C4-2B (cell line): ENCODE measurements around the gene GCK.

Experiments used
- H3K27ac ChIP-seq: fragments of 450-650 bp; 2 replicates; pipeline ENCODE4 v1.5.1; 2017
- CTCF ChIP-seq: fragments of 450-650 bp; conservative IDR thresholded peaks from 2 replicates; pipeline ENCODE4 v1.5.1; 2017; ENCODE audit warnings: mild to moderate bottlenecking
- ZFX ChIP-seq: fragments of 450-650 bp; IDR thresholded peaks from 2 replicates; pipeline ENCODE4 v1.6.1; 2017

GCK gene

DNA sequence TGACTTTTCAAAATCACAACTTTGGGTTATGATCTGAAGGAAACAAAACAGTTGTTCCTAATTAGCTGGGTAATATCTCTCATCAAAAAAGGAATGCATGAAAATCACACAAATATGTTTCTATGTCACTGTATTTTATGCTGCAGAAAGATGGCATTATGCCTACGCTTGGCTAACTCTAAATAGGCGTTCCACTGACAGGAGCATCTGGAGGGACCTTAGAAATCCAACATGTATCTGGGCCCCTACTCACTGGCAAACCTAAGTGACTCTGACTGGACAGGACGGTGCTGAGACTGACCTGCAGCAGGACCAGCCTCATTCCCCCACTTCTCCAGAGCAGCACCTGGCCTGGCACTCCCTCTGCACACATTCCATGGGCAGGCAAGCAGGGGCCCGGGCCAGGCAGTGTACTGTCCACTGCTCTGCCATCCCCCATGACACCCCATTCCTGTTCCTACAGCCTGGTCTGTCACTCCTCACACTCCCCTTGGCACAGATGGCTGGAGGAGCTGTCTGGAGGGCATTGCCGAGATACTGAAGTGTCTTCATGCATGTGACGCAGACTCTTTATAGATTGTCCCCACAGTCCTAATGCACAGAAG lies 45.5 kb downstream of the GCK start:
- H3K27ac ChIP-seq, result no peak overlapping the region
- TF ChIP-seq CTCF (no peak), ZFX (no peak)

DNA sequence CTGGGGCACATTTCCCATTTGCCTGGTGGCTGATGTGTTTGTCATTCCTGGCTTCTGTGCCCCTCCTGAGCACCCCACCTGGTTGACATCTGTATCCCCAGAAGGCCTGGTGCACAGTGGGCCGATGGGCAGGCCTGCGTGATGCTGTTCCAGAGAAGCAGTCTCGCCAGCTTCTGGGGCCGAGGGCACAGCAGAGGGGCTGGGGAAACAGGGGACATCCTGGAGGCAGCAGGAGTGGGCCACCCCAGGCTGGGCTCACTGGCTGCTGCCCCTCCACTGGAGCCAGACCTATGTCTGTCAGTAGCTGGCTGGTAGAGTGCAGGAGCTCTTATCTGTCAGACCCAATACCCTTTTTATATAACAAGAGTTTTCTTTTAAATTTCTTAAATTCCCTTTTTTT lies 47.2 kb downstream of the GCK start:
- no peak overlapping the region for H3K27ac ChIP-seq
- no peak for TF ChIP-seq ZFX
- no peak for TF ChIP-seq CTCF

DNA sequence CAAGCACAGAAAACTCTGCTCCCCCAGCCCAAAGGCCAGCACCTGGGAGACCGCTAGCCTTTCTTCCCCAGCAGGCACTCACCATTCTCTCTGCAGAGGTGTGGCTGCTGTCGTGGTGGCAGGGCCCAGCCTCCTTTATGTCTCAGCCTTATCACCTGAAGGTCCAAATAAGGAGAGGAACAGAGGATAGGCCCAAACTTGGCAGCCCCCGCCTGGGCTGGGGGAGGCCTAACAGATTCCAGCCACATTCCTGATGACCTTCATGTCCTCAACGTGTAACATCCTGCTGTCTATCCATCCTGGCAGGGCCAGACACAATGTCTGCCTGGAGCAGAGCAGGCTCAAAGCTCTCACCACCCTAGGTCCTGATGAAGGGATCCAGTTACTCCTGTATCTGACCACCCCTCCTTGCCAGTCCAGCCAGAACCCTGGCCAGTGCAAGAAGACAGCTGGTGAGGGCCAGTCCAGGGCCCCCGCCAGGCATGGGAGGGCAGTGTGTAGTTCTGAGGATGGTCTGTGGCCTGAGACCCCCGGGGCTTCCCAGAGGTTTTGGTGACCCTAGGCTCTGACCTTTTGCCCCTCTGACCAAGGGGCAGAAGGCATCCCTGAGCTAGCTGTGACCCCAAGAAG lies 47.9 kb downstream of the GCK start, which contains the start of gene MYL7:
Gene MYL7, minus strand, starts transcription at position 112 of the 630 bp plus-strand sequence. Its CDS starts 27 bp downstream, at position 85.
- no peak within 1 kb of the TSS for H3K27ac ChIP-seq
- TF ChIP-seq CTCF, result no peak
- TF ChIP-seq ZFX, result no peak

DNA sequence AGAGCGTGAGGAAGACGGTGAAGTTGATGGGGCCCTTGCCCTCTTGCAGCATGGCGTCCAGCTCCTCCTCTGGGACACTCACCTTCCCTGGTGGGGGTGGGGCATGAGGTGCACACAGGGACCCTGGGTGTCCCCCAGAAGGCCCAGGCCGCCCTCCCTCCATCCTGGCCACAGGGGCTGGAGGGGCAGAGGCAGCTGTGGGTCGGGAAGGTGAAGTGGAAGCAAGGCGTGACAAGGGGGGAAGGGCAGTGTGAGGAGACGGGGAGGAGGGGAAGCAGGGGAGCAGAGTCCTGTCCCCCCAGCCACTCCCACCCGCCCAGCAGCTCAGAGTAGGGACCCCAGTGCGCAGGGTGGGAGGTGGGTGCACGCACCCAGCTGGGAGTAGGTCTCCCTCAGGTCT lies 48.9 kb downstream of the GCK start:
- H3K27ac ChIP-seq, result no peak overlapping the region
- TF ChIP-seq ZFX, result no peak
- no peak for TF ChIP-seq CTCF

DNA sequence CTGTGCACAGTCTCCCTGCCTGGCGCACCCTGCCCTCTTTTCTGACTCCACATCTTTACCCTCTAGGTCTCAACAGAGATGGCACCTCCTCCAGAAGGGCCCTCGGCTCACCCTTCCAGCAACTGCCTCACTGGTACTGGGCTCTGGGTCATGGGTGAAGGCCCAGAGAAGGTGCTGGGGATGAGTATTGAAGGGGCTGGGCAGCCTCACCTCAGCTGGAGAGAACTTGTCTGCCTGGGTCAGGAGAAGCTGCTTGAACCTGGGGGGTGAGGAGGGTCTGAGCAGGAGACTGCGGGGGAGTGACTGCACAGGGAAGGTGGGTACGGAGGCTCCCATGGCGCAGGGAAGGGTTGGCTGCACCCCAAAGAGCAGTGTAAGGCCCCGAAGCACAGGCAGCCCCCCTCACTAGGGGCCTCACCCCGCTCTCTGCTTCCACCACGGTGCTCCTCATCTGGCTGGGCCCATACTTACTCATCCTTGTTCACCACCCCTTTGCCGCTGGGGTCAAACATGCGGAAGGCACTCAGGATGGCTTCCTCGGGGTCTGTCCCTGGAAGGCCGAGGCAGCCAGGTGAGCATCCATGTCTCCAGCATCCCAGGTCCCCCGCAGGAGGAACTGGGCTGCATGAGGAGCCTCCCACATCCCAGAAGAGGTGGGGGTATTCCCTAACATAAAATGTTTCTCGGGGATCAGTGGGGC lies 49.8 kb downstream of the GCK start:
- H3K27ac ChIP-seq, result no peak overlapping the region
- TF ChIP-seq ZFX (no peak), CTCF (no peak)

- no peak for TF ChIP-seq ZFX
- no peak for TF ChIP-seq CTCF
- no peak overlapping the region for H3K27ac ChIP-seq
These were observed 50.5 kb downstream of the GCK start for GRCh38 chr7:44138698-44139097.

DNA sequence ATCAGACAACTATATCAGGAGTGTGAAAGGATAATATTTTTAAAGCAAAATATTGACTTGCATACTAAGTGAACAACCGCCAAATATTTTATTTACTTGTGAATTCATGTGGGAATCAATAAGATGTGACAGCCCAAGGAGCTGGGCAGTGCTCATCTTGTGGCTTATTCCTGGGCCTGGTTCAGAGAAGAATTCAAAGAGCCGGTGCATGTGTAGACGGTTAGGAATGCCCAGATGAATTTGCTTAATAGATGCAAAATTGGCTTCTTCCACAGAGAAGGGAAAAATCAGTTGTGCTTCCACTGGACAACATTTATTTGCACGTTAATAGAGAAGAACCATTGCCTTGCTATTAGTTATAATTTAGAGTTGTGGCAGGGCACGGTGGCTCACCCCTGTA lies 52.5 kb downstream of the GCK start:
- no peak for TF ChIP-seq ZFX
- no peak overlapping the region for H3K27ac ChIP-seq
